Measurements from ENCODE around the gene IQCN.

DNA sequence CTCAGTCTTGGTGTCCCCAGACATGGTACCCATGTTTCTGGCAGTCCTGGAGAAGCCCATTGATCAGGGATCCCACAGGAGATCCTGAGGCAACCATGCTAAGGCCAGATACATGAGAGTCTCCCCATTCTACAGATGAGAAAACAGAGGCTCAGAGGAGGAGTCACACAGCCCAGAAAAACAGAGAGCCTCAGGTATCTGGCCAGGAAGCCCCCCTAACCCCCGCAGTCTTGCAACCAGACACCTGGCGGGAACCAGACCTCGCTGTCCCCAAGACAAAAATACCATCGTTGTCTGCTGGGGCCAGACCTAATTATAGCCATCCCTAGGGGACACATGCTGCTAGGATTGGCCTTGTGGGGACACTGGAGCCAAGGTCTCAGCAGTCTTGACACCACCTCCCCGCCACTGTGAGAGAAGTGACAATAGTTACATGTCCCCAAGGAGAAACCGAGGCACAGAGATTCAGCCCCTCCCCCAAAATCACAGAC, 46.4 kb downstream of the IQCN start:
- TF ChIP-seq, protein P1, sequence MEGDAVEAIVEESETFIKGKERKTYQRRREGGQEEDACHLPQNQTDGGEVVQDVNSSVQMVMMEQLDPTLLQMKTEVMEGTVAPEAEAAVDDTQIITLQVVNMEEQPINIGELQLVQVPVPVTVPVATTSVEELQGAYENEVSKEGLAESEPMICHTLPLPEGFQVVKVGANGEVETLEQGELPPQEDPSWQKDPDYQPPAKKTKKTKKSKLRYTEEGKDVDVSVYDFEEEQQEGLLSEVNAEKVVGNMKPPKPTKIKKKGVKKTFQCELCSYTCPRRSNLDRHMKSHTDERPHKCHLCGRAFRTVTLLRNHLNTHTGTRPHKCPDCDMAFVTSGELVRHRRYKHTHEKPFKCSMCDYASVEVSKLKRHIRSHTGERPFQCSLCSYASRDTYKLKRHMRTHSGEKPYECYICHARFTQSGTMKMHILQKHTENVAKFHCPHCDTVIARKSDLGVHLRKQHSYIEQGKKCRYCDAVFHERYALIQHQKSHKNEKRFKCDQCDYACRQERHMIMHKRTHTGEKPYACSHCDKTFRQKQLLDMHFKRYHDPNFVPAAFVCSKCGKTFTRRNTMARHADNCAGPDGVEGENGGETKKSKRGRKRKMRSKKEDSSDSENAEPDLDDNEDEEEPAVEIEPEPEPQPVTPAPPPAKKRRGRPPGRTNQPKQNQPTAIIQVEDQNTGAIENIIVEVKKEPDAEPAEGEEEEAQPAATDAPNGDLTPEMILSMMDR (IDR thresholded peaks at IDR 0.05): no peak
- no peak for TF ChIP-seq POLR2A (IDR thresholded peaks at IDR 0.05)

All from prostate gland (tissue), 2 donors.